KBM-7 (cell line): ENCODE results near the gene STK16.
"Not testable (repeated sequence)": the region's sequence is repeated elsewhere in the genome, so short reads cannot be mapped to it uniquely, and the experiment has no call there.

Experiments used
- DNase-seq: peaks from one replicate; pipeline ENCODE4 v3.0.0-alpha.2; 2015
- in situ Hi-C: fragments of 300-500 bp; cut with MboI; formaldehyde crosslinking; loops from 2 replicates; pipeline ENCODE4 v1.14.3; 2020; ENCODE audit warnings: low sequenced_read_pairs, low pct_unique_long_range_greater_than_20kb, mixed read lengths

Gene STK16

DNA sequence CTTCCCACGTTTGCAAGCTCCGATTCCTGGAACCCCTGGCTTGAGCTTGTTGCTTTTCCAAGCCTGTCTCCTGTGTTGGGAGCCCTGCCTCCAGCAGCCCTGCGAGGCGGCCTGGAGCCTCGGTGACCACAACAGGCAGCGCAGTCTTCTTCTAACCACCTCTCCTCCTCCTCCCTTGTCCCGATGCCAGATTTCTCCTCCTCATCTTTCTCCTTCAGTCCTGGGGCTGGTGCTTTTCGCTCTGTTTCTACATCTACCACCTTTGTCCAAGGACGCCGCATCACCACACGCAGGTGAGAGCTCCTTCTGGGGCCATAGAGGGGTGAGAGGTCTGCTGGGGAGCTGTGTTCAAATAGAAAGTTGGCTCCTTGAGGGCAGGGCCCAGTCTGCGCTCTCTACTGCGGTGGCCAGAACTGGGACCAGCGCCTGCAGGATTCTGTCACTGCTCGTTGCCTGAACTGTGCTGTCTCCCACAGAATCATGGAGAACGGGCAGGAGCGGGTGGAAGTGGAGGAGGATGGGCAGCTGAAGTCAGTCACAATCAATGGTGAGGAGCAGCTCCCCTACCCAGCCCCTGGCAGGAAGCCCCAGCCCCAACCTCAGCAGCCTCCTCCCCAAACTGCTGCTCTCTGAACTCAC lies 37.8 kb downstream of the STK16 start:
- in situ Hi-C loops = no loop called here
- DNase-seq = no peak

DNA sequence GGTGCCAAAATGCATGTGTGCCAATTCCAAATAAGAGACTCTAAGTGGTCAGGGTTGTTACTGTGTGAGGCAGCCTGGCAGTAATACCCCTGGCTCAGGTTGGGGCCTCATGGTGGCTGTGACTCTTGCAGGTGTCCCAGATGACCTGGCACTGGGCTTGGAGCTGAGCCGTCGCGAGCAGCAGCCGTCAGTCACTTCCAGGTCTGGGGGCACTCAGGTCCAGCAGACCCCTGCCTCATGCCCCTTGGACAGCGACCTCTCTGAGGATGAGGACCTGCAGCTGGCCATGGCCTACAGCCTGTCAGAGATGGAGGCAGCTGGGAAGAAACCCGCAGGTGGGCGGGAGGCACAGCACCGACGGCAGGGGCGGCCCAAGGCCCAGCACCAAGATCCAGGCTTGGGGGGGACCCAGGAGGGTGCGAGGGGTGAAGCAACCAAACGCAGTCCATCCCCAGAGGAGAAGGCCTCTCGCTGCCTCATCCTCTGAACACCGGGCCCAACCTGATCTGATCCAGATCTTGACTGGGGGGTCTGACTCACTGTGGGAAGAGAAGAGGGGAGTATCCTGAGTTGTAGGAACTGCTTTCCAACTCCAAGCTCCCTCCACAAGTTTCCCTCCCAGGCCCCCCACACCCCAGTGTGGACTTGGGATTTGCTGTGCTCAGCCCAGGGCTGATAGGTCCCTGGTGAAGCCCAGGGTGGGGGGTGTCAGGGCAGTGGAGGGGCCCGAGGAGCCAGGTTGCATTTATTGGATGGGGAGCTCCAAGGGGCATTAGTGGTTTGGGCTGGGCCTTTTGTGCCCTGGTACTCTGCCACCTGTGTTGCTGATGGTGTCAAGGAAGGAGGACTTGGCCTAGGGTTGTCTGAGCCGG lies 39.5 kb downstream of the STK16 start:
- no peak for DNase-seq
- in situ Hi-C loops = no loop called here

DNA sequence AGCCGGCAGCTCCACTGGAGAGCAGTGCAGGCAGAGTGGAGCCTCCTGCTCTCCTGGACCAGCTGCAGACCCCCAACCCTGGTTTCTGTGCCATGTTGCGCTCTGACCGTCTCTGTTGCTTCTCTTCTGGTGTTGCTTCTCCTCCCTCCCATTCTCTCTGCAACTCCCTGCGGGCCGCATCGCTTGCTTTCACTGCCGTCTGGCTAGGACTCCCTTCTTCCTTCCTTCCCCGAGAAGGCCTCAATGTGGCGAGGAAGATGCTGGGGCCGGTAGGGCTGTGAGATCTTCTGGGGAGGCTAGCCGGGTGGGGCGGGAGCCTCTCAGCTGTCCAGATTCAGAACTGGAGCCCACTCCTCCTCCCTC lies 40.1 kb downstream of the STK16 start:
- no peak for DNase-seq
- in situ Hi-C loops = no loop called here

DNA sequence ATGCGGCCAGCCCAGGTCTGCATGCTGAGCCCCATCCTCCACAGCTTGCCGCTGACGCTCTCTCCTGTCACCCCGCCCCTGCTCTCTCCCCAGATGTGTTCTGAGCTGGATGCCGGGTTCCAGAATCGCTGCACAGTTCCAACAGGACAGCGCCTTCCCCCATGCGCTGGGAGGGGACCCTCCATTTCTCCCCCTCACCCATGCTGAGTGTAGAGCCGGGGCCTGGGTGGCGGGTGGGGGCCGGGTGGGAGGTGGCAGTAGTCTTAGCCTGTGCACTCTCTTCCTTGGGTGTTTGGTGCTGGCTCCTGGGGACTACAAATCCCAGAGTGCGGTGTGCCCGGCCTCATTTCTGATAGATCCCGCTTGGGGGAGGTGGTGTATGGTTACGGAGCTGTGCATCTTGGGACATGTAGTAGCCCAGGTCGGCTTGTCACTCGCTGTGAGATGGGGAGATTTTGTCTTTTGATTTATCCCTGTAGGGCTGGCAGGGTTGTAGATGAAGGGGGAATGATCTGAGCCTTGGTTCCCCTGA lies 40.7 kb downstream of the STK16 start:
- DNase-seq = no peak
- in situ Hi-C loops = no loop called here

DNA sequence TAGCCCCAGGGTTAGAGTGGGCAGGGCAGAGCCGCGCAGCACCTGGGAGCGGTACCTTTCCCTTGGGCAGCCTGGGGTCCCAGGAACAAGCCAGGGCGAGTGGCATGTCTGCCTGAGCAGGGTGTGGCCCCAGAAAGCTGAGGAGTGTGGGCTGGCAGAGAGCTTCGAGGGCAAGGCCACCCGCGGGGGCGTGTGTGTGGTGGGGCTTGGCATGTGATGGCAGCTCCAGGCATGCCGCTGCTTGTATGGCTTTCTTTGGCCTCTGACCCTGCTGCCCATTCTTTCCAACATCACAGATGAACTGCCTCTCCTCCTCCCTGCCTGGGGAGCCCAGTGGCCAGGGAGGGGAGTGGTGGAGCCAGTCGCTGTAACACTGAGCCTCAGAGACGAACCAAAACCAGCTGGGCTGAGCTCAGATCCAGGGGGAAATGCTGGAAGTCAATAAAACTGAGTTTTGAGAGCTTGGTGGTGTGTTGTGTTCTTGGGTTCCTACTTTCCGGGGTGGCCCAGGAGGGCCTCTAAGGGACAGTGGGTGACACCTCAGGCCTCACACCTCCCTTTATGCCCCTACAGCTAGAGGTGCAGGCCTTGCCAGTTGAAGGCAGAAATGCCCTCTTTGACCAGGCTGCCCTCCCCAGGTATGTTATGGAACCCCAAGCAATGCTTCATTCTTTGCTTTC lies 41.3 kb downstream of the STK16 start:
- in situ Hi-C loops = no loop called here
- no peak for DNase-seq

DNA sequence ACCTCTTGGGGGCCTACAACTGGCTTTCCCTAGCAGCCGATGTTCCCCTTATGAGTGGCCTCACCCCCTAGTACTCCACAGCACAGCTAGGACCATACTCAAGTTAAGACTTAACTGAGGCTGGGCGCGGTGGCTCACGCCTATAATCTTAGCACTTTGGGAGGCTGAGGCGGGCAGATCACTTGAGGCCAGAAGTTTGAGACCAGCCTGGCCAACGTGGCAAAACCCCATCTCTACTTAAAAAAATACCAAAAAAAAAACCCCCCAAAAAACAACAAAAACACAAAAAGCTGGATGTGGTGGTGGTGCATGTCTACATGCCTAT lies 41.8 kb downstream of the STK16 start:
- in situ Hi-C loops, DNase-seq: not testable (repeated sequence)

DNA sequence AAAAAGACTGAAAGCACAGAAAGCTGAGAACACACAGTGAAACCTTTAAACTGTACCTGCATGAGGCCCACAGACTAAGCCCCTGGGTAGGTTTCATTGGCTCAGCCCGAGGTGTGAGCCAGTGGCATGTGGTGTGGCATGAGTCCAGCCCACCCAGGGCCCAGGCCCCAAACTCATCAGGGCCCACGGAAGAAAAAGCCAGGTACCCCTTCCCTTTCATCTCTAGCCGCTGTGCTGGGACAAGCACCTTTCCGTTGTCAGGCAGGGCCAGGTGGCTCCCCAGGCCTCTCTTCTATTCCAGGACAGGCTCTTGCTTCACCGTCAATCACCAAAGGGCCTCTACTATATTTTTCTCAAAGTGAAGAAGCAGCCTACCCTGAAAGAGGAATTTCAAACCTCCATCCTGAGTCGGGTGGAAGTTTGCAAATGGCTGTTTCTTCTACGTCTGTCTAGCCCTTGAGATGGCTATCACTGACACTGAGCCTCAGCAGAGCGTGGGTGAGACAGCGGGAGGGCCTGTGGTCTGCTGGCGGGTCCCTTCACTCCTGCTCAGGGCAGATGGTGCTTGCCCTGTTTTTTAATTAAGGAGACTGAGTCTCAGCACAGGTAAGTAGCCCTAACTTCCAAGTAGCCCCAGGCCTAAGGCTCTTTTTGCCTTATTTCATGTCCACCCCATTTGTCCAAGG lies 42.4 kb downstream of the STK16 start:
- in situ Hi-C loops = no loop called here

DNA sequence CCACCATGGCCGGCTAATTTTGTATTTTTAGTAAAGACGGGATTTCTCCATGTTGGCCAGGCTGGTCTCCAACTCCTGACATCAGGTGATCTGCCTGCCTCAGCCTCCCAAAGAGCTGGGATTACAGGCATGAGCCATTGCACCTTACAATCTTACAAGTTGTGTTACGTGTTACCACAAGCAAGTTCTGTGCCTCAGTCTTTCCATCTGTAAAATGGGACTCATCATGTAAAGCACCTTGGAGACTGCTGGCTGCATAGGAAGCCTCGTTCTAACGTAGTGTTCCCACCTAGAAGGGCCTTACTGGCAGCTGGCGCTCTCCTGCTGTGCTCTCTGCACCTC lies 43.9 kb downstream of the STK16 start:
- in situ Hi-C loops = no loop called here
- no peak for DNase-seq

More for the DNA sequence above, 42.4 kb downstream of the STK16 start:
- DNase-seq = peak; percentile 22

DNA sequence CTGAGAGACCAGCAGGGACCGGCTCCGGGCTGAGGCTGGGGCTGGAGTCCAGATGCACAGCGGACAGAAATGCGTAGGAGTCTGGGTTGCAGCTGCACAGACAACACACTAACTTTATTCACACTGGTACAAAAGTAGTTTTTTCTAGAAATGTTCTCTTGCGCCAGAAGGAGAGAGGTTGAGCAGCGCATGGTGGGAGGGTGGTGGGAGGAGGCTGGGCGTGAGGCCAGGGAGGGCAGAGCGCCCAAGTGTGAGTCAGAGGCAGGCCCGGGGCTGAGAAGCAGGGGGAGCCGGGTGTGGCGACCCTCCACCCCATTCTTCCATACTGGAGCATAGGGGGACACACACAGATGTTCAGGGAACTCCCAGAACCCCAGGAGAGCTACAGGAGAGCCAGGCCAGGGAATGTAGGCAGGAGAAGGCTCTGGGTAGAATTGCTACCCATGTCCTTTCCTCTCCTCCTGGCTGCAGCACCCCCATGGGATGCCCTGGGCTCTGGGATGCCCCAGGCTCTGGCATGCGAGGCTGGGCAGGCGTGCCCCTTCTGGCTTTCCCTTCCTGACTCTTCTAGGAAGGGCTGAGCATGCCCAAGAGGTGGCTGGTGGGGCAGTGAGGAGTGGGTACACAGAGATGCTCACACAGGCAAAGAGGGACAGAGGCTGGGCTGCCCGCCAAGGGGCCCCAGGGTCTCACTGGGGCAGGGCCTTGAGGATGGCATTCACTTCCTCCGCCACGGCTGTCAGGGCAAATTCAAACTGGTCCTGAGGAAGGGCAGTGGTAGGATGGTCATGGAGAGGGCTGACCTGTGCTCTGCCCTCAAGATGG lies 44.5 kb downstream of the STK16 start:
- DNase-seq = no peak
- in situ Hi-C loops = no loop called here

DNA sequence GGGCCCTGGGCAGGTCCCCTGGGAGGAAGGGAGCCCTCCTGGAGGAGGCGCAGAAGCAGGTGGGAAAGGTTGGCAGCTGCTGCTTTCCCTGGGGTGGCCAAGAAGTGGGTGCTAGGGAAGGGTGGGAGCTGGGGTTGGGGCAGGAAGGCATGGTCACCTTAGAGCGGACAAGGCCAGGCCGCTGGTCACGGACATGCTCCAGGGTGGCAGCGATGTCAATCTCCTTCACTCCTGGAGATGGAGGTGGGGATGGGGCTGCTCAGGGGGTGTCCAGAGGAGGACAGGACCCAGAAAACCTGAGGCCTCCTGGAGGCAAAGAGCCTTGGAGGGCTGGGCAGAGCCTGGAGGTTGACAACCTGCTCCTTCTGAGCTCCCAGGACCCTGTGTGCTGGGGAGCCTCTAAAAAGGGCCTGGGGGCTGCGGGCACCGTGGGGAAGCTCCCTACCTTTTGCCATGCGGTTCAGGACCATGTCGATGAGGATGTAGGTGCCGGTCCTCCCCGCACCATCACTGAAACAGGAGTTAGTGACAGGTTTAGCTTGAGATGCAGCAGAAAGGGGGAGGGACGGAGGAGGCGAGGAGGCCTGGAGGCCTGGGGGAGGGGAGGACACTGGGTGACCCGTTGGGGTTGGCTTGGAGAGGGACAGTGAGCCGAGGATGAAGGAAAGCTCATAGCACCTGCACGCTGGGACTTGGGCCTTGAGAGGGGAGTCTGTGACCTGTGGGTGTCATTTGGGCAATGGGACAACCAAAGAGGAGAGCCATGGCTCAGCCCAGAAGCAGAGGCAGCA lies 45.3 kb downstream of the STK16 start:
- in situ Hi-C loops = no loop called here
- DNase-seq = no peak

DNA sequence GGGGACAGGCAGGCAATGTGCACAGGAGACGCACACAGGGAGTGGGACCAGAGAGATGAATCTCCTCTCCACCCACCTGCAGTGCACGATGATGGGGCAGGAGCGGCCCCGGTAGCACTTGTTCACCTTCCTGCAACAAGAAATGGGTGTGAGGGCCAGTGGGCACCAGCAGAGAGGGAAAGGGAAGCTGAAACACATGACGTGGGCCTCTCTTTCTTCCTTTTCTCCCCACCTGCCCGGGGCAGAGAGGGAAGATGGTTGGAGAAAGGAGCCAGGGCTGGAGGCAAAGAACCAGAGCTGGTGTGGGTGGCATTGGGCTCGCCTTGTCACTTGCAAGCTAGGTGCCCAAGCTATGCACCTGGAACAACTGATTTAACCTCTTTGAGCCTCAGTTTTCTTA lies 46.1 kb downstream of the STK16 start:
- in situ Hi-C loops = no loop called here
- DNase-seq = no peak

DNA sequence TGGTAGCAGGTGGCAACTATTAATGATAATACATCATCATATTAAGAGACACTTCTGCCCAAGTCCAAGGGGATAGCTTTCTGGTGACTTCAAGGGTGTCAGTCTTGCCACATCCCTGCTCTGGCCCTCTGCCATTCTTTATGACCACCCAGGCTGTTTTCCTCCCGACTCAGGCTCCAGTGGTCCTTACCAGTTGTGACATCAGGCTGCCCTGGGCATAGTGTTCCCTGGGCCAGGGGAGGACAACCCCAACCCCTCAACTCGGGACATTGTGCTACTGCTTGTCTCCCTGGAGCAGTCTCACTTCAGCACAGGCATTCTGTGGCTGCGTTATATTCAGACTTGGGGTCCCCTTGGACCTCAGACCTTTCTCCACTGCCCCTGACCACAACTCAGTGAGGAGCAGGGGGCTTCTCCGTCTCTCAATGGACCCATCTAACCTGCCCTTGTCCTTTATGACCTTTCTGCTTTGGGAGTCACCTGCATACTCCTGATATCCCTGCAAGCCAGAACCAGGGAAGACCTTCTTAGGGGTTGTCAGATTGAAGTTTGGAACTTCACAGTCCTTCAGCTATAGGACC lies 46.7 kb downstream of the STK16 start:
- in situ Hi-C loops = no loop called here
- DNase-seq = no peak

DNA sequence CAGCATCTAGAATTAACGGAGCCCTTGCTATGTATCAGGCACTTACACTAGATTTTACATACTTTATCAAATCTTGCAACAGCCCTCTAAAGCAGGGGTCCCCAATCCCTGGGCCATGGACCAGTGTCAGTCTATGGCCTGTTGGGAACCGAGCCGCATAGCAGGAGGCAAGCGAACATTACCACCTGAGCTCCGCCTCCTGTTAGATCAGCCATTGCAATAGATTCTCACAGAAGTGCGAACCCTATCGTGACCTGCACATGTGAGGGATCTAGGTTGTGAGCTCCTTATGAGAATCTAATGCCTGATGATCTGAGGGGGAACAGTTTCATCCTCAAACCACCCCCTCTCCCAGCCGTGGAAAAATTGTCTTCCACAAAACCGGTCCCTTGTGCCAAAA lies 47.3 kb downstream of the STK16 start:
- DNase-seq = no peak
- in situ Hi-C loops = no loop called here

DNA sequence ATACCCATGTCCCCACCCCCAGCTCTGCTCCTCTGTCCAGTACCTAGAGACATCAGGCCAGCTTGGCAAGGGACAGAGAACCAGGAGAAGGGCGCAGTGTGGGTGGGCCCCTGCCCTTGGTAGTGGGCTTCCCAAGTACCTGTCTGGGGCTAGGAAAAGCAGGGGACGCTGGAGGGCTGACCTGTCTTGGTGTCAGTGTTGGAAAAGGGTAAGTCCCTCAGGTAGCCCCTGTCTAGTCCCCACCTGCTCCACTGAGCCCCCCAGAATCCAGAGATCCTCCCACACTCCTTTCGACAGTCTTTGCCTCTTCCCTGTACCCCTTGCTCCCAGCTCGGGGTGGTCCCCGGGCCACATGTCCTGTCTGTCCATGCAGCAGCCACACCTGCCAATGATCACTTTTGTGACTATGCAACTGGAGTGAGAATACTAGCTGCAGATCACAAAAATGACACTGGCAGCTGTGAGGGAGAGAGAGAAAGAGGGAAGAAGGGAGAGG lies 48.5 kb downstream of the STK16 start:
- in situ Hi-C loops = no loop called here
- DNase-seq = no peak

DNA sequence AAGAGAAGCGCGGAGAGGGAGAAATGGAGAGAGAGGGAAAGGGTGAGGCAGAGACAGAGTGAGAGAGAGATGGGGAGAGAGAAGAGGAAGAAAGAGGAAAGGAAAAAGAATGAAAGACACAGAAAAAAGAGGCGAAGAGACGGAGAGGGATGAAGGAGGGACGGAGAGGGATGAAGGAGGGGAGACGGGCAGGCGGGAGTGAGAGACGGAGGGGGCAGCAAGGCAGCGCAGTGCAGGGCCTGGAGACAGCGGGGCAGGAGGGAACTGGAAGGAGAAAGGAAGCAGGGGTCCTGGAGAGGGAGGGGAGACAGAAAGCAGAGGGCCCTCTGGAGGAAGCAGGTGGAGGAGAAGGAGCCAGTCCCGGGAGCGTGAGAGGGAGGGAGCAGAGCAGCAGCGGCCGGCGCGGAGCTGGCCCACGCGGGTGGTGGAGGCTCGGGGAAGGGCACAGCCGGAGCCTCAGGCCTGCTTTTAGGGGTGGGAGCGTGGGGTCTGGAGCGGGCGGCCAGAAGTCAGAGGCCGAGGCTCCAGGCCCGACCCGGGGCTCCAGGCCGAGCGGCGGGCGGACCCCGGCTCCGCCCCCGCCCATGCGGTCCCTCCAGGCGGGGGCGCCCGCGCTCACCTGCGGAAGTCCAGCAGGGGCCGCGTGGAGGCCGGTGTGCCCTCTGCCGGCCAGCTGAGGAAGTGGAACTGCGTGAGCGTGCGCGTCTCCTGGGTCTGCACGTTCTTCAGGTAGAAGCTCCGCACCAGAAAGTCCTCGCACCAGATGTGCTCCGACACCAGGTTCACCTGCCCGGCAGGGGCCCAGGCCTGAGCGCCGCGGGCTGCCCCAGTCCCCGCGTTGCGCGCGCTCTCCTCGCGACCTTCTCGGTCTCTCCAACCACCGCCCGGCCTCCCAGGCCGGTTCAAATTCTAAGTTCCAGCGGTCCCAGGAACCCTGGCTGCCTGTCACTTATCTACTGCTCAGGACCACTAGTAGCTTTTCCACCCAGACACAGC lies 49.4 kb downstream of the STK16 start:
- in situ Hi-C loops = no loop called here
- peak; percentile 95 for DNase-seq

DNA sequence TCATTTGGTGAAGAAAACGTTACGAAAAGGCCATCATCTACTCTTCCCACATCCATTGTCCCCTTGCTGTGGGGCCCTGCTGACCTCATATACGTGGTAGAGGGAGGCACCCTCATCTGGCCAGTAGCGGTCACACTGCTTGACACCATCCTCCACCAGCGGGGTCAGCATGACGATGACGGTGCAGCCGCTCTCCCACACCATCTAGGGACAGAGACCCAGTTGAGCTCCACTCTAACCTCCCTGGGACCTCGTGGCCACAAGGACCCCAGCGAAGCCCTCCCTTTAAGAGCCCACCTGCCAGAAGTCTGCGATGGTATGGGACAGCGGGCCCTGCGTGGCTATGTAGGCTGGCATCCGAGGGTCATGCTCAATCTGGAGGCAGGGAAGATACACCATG lies 50.9 kb downstream of the STK16 start:
- in situ Hi-C loops = no loop called here
- DNase-seq = no peak
